ENCODE results near the gene ATP8B4.
A peak's percentile ranks its signal among the peaks of the same experiment; 100 is the strongest.

The ATP8B4 gene

DNA sequence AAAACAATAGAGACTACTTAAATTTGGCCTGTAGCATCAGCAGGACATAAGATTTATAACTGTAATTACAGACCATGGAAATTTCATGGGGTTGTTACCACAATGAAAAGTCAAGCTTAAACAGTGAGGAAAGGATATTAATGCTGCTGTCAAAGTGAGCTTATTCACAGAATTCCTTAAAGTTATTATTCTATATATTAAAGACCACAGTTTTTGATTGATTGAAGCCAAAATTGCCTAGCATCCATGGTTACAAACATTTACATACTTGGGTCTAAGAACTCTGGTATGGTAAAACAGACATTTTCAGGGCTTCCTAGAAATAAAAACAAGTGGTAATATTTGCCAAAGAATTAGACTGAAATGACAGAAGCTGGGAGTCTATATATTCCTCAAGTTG lies 248.6 kb downstream of the ATP8B4 start:
- TF ChIP-seq, protein P1, sequence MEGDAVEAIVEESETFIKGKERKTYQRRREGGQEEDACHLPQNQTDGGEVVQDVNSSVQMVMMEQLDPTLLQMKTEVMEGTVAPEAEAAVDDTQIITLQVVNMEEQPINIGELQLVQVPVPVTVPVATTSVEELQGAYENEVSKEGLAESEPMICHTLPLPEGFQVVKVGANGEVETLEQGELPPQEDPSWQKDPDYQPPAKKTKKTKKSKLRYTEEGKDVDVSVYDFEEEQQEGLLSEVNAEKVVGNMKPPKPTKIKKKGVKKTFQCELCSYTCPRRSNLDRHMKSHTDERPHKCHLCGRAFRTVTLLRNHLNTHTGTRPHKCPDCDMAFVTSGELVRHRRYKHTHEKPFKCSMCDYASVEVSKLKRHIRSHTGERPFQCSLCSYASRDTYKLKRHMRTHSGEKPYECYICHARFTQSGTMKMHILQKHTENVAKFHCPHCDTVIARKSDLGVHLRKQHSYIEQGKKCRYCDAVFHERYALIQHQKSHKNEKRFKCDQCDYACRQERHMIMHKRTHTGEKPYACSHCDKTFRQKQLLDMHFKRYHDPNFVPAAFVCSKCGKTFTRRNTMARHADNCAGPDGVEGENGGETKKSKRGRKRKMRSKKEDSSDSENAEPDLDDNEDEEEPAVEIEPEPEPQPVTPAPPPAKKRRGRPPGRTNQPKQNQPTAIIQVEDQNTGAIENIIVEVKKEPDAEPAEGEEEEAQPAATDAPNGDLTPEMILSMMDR (conservative IDR thresholded peaks at IDR 0.05; ENCODE audit: low read length), result no peak
- DNase-seq (ENCODE audit: low read depth), result no peak
- H3K4me3 ChIP-seq (ENCODE audit: low read length), result no peak overlapping the region

DNA sequence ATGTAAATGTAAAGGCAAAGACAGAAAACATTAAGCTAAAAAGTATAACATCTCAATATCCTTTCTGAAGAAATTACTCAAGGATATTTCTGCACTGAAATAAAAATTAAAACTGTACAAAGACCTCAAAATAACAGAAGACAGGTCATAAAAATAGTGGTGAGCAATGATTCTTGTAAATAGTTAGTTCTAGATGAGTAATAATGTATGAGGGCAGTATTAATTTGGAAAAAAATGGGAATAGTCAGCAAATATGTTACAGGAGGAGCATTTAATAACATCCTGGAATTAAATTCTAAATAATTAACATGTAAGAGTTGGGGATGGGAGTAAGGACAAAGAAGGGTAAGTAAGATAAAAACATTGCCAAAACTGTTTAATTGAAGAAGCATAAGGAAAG lies 250.7 kb downstream of the ATP8B4 start:
- no peak overlapping the region for H3K4me3 ChIP-seq (ENCODE audit: low read length)
- DNase-seq (ENCODE audit: low read depth), result no peak
- TF ChIP-seq, protein P1 (conservative IDR thresholded peaks at IDR 0.05; ENCODE audit: low read length), result no peak

DNA sequence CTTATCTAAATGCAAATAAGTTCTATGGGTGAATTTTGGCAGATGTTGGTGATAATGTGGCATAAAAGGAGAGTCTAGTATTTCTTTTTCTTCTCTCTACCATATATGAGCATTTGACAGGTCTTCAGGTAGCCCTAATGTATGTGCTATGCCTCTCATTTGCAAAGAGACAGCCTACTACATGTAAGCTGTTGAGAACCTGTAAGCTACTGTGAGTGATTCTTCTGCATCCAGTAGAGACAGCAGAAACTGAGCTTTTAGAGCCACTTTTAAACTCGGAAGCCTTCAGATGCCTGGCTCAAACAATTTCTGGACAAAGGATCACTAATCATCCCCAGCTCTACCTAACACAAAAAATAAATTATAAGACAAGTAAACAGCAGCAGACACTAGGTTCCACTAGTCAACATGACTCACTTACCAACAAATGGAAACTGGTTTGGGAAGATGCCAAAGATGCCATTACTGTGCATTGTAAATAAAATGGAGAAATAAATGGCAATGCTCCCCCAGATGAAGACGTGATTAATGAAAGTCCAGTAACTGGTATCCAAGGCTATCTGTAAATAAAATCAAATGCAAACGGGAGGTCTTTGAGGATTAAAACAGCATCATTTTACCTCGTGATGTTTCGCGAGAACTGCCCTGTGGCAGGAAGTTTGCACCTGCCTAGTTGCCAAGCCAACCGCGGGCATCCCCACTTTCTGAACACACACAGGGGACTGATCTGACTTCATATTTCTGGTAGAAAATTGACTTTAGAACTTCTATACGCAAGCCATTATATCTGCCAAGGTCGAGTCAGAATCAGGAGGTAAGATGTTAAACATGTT lies 252.9 kb downstream of the ATP8B4 start:
- TF ChIP-seq, protein P1 (conservative IDR thresholded peaks at IDR 0.05; ENCODE audit: low read length), result no peak
- no peak overlapping the region for H3K4me3 ChIP-seq (ENCODE audit: low read length)
- no peak for DNase-seq (ENCODE audit: low read depth)

DNA sequence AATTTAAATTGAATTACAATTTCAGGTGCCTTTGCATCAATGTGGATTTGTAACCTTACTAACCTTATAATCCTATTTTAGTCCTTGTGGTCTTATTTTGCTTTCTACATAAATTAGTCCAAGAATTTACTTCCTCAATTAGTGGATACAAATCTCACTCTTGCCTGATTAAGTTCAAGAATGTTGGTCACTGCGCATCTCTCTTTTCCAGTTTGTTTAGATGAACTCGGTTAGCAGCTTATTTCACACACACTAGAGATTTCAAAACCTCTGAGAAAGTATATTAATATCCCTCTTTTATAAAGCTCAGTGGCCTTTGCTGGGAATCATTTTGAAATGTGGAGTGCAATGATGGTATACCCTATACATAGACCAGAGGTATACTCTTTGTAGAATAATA lies 254.8 kb downstream of the ATP8B4 start:
- H3K4me3 ChIP-seq (ENCODE audit: low read length), result no peak overlapping the region
- TF ChIP-seq, protein P1 (conservative IDR thresholded peaks at IDR 0.05; ENCODE audit: low read length), result no peak
- DNase-seq (ENCODE audit: low read depth), result peak; percentile 52

DNA sequence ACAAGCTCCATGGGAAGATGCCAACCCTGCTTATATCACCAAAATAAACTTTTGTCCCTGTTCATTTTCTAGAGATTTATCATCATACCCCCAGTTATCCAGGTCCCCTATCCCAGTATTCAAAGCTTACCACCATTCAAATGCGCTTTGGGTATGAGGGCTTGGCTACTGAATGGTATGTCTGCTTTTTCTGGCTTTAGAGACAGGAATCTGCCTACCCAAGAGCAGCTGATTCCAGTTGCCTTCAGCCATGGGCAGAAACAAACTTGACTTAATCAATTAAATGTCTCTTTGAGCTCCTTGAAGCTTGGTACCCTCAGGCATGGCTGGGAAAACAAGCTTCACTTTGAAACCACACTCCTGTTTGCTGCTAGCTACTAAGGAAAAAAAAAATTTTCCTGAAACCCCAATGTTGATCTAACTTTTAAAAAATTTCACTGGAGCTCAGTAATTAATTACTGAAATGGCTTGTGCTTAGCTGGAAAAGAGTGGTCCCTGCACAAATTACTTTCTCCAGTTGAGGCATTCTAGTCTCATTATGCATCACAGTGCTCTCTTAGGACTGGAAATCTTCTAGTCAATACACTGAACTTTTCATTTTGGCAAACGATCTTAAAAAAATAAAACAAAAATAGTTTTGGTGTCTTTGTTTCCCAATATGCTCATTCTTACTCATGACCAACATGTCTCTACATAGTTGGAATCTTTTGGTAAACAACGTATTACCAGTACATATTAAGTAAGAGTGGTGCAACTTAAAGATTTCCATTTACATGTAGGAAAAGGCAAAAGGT lies 255.4 kb downstream of the ATP8B4 start:
- TF ChIP-seq, protein P1 (conservative IDR thresholded peaks at IDR 0.05; ENCODE audit: low read length), result peak; percentile 18; the same call in 1 of the 2 replicates
- peak; percentile 98 for DNase-seq (ENCODE audit: low read depth)
- H3K4me3 ChIP-seq (ENCODE audit: low read length), result no peak overlapping the region

DNA sequence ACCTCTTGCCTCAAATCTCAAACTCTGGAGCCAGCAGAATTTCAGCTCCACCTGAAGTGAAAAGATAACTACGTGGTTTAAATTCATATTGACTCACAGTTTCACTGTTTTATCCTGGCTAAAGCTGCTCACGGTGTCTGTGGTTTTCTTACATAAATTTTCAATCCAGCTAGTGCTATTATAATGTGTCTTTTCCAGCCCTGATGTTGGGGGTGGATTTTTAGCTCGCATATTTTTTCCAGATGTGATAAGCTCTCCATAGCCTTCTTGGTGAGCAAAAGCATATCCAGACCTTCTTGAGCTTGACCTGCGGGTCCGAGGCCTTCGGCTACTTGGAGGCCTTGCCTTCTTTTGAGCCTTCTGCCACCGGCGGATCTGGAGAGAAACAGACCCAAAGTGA lies 258.9 kb downstream of the ATP8B4 start:
- TF ChIP-seq, protein P1 (conservative IDR thresholded peaks at IDR 0.05; ENCODE audit: low read length), result no peak
- peak; percentile 92 for DNase-seq (ENCODE audit: low read depth)
- no peak overlapping the region for H3K4me3 ChIP-seq (ENCODE audit: low read length)

All from AG10803 (cell line).